ENCODE data around the gene AMY1B.
"Not testable (repeated sequence)": the region's sequence is repeated elsewhere in the genome, so short reads cannot be mapped to it uniquely, and the experiment has no call there.

Gene AMY1B

DNA sequence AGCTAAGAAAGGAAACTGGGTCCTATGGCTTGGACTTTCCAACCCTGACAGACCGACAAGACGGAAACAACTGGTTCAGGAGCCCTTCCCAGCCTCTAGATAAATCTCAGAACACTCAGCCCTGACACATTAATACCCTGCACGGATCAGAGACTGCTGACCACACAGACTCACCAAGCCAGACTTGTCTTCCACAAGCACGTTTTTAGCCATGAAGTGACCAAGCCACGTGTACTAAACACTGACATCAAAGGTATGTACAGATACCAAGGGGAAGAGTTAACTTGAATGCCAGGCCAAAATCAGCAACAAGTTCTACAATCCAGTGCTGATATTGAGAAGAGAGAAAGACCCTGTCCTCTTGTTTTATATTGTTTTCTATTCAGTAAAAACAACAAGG lies at the start of gene AMY1B:
AMY1B (minus strand) TSS at position 101 of the 400 bp plus-strand sequence. CDS start 571 bp downstream, outside the sequence.
- not testable (repeated sequence) for DNase-seq

DNA sequence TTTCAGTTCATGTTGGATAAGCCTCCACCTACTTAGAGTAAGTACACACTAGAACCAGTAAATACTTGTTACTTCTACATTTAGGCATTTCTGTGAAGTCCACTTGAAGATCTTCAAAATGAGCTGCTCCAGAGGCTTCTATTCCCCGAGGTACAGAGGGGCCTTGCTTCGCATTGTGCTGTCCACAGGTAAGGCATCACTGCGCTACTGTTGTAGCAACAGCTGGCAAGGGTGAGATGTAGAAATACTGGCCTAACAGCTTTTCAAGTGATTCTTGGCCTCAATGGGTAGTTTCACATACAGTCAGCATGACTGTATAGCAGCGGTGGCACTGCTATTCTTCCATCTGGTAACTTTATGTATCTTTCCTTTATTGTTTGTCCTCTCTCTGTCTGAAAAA lies 49.0 kb upstream of the AMY1B start:
- DNase-seq, result not testable (repeated sequence)

DNA sequence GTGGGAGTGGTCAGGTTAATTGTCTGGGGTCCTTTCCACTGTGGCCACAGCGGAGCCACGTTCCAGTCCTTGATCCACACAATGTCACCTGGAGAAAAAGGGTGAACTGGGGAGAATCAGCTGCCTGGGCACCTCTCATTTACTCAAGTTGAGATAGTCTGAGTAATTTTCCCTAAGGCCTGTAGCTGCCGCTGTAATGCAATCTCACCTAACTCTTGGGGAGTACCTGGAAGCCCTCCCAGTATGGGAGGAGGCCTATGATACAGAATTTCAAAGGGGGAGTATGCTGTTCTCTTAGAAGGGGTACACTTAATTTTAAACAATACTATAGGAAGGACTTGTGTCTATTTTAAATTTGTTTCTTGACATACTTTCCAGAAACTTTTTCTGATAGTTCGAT lies 48.4 kb upstream of the AMY1B start:
- DNase-seq, result not testable (repeated sequence)

DNA sequence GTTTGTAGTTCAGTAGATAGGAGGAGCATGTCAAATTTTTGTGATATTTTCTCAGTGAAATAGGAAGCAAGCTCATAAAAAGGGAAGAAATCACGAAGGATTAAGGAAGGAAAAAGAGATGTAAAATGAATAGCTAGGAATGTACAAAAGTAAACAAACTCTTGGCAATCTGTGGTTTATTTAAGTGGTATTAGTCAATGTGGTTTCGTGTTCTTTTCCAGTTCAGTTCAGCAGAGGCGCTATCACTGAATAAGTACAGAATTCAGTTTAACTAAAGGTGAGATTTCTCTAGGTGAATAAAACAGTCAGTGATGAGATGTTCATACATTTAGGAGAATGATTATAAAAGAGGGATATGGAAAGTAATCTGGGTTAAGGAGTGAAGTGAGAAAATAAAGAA lies 42.0 kb upstream of the AMY1B start:
- DNase-seq, result not testable (repeated sequence)

DNA sequence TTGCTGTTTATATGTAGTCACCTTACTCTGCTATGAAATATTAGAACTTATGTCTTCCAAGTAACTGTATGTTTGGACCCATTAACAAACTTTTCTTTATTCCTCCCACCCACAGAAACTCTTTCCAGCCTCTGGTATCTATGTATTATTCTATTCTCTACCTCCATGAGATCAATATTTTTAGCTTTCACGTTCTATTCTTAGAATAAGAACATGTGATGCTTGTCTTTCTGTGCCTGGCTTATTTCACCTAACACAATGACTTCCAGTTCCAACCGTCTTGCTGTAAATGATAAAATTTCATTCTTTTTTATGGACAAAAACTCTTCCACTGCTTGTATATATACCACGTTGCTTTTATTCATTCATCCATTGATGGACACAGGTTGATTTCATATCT lies 39.3 kb upstream of the AMY1B start:
- not testable (repeated sequence) for DNase-seq

DNA sequence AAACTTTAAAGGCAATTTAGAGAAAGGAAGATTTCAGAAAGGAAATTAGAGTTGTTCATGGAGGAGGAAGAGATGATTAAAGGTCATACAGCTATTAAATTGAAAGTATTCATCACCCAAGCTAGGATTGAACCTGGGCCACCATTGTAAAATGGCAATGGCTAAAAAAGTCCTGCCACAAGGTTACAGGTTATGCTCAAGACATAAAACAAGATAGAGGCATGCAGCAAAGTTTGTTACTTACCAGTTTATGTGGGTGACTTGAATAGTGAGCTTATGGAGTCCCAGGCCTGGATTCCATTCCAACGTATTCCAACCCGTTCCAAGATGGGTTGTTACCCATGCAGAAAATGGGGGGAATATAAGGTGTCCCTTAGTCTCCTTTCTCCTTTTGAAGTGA lies 25.5 kb upstream of the AMY1B start:
- not testable (repeated sequence) for DNase-seq

DNA sequence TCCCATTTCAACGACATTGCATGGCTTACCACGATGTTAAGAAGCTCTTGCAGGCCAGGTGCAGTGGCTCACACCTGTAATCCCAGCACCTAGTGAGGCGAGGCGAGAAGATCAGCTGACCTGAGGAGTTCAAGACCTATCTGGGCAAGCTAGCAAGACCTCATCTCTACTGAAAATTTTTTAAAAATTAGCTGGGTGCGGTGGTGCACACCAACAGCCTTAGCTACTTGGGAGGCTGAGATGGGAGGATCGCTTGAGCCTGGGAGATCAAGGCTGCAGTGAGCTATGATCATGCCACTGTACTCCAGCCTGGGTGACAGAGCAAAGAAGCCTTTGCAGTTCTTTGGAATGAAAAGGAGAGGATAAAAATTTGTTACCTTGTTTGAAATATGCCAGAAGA lies 21.4 kb upstream of the AMY1B start:
- not testable (repeated sequence) for DNase-seq

DNA sequence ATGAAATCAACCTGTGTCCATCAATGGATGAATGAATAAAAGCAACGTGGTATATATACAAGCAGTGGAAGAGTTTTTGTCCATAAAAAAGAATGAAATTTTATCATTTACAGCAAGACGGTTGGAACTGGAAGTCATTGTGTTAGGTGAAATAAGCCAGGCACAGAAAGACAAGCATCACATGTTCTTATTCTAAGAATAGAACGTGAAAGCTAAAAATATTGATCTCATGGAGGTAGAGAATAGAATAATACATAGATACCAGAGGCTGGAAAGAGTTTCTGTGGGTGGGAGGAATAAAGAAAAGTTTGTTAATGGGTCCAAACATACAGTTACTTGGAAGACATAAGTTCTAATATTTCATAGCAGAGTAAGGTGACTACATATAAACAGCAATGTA lies 14.4 kb upstream of the AMY1B start:
- DNase-seq, result not testable (repeated sequence)

DNA sequence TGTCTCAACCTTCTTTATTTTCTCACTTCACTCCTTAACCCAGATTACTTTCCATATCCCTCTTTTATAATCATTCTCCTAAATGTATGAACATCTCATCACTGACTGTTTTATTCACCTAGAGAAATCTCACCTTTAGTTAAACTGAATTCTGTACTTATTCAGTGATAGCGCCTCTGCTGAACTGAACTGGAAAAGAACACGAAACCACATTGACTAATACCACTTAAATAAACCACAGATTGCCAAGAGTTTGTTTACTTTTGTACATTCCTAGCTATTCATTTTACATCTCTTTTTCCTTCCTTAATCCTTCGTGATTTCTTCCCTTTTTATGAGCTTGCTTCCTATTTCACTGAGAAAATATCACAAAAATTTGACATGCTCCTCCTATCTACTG lies 11.7 kb upstream of the AMY1B start:
- not testable (repeated sequence) for DNase-seq

DNA sequence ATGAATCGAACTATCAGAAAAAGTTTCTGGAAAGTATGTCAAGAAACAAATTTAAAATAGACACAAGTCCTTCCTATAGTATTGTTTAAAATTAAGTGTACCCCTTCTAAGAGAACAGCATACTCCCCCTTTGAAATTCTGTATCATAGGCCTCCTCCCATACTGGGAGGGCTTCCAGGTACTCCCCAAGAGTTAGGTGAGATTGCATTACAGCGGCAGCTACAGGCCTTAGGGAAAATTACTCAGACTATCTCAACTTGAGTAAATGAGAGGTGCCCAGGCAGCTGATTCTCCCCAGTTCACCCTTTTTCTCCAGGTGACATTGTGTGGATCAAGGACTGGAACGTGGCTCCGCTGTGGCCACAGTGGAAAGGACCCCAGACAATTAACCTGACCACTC lies 5.2 kb upstream of the AMY1B start:
- DNase-seq, result not testable (repeated sequence)

DNA sequence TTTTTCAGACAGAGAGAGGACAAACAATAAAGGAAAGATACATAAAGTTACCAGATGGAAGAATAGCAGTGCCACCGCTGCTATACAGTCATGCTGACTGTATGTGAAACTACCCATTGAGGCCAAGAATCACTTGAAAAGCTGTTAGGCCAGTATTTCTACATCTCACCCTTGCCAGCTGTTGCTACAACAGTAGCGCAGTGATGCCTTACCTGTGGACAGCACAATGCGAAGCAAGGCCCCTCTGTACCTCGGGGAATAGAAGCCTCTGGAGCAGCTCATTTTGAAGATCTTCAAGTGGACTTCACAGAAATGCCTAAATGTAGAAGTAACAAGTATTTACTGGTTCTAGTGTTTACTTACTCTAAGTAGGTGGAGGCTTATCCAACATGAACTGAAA lies 4.7 kb upstream of the AMY1B start:
- DNase-seq, result not testable (repeated sequence)

DNA sequence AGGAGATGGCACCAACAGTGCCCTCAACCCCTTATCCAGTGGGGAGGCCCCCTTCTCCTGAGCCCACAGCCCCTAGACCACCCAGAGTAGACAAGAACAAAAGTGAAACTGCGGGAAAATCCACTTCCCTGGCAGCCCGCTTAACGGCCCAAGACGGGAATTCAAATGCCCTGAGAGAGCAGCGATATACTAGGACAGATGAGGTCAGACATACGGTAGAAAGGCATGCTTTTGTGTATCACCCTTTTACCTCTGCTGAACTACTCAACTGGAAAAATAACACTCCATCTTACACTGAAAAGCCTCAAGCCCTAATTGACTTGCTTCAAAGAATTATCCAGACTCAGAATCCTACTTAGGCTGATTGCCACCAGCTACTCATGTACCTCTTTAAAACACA lies 1.4 kb upstream of the AMY1B start:
- not testable (repeated sequence) for DNase-seq

DNA sequence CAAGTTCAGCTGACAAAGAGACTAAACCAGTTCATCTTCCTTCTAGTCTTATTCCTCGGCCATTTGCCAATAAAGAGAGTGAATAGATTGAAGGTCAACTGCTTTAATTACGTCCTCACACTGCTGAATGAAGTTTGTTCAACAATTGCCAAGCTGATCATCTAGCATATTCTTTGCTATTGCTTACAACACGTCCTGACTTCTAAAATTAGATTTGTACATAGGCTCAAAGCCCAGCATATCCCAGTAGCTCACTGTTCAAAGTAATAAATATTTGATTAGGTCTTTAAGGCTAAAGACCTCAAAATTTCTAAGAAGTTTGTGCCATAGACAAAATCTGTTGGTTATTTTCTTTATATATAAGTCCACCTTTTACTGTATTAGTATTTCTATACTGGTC lies 19.7 kb downstream of the AMY1B start:
- not testable (repeated sequence) for DNase-seq

DNA sequence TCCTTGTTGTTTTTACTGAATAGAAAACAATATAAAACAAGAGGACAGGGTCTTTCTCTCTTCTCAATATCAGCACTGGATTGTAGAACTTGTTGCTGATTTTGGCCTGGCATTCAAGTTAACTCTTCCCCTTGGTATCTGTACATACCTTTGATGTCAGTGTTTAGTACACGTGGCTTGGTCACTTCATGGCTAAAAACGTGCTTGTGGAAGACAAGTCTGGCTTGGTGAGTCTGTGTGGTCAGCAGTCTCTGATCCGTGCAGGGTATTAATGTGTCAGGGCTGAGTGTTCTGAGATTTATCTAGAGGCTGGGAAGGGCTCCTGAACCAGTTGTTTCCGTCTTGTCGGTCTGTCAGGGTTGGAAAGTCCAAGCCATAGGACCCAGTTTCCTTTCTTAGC lies 40.5 kb downstream of the AMY1B start, which contains the start of gene AMY1A:
AMY1A (plus strand) TSS at position 301 of the 400 bp plus-strand sequence. CDS start 571 bp downstream, outside the sequence.
- DNase-seq, result not testable (repeated sequence)

DNA sequence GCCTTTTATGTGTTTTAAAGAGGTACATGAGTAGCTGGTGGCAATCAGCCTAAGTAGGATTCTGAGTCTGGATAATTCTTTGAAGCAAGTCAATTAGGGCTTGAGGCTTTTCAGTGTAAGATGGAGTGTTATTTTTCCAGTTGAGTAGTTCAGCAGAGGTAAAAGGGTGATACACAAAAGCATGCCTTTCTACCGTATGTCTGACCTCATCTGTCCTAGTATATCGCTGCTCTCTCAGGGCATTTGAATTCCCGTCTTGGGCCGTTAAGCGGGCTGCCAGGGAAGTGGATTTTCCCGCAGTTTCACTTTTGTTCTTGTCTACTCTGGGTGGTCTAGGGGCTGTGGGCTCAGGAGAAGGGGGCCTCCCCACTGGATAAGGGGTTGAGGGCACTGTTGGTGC lies 41.9 kb downstream of the AMY1B start:
- DNase-seq, result not testable (repeated sequence)

DNA sequence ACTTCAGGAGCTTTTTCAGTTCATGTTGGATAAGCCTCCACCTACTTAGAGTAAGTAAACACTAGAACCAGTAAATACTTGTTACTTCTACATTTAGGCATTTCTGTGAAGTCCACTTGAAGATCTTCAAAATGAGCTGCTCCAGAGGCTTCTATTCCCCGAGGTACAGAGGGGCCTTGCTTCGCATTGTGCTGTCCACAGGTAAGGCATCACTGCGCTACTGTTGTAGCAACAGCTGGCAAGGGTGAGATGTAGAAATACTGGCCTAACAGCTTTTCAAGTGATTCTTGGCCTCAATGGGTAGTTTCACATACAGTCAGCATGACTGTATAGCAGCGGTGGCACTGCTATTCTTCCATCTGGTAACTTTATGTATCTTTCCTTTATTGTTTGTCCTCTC lies 45.1 kb downstream of the AMY1B start:
- not testable (repeated sequence) for DNase-seq

DNA sequence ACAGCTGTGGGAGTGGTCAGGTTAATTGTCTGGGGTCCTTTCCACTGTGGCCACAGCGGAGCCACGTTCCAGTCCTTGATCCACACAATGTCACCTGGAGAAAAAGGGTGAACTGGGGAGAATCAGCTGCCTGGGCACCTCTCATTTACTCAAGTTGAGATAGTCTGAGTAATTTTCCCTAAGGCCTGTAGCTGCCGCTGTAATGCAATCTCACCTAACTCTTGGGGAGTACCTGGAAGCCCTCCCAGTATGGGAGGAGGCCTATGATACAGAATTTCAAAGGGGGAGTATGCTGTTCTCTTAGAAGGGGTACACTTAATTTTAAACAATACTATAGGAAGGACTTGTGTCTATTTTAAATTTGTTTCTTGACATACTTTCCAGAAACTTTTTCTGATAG lies 45.7 kb downstream of the AMY1B start:
- DNase-seq, result not testable (repeated sequence)

DNA sequence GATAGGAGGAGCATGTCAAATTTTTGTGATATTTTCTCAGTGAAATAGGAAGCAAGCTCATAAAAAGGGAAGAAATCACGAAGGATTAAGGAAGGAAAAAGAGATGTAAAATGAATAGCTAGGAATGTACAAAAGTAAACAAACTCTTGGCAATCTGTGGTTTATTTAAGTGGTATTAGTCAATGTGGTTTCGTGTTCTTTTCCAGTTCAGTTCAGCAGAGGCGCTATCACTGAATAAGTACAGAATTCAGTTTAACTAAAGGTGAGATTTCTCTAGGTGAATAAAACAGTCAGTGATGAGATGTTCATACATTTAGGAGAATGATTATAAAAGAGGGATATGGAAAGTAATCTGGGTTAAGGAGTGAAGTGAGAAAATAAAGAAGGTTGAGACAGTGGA lies 52.1 kb downstream of the AMY1B start:
- not testable (repeated sequence) for DNase-seq

DNA sequence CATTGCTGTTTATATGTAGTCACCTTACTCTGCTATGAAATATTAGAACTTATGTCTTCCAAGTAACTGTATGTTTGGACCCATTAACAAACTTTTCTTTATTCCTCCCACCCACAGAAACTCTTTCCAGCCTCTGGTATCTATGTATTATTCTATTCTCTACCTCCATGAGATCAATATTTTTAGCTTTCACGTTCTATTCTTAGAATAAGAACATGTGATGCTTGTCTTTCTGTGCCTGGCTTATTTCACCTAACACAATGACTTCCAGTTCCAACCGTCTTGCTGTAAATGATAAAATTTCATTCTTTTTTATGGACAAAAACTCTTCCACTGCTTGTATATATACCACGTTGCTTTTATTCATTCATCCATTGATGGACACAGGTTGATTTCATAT lies 54.8 kb downstream of the AMY1B start:
- DNase-seq, result not testable (repeated sequence)
